ACC112 (cell line): ENCODE measurements around the gene CBFB.

Experiments used
- H2AFZ ChIP-seq: fragments of 200-600 bp; sonication (generic); one replicate; pipeline ENCODE4 v1.6.0; 2017; ENCODE audit warnings: antibody characterized with exemption, low read length; ENCODE audit not compliant: unreplicated experiment
- H3K27ac ChIP-seq: fragments of 200-600 bp; sonication (generic); 2 replicates; pipeline ENCODE4 v1.5.1; 2014; ENCODE audit warnings: low read depth, mild to moderate bottlenecking, antibody characterized with exemption, low read length, moderate library complexity
- H3K27me3 ChIP-seq: fragments of 200-600 bp; sonication (generic); 2 replicates; pipeline ENCODE4 v1.6.1; 2014; ENCODE audit warnings: mild to moderate bottlenecking, antibody characterized with exemption, low read length, moderate library complexity, mixed read lengths; ENCODE audit not compliant: insufficient read depth
- H3K36me3 ChIP-seq: fragments of 200-600 bp; sonication (generic); 2 replicates; pipeline ENCODE4 v1.6.1; 2016; ENCODE audit warnings: mild to moderate bottlenecking, antibody characterized with exemption, low read length, moderate library complexity, mixed read lengths; ENCODE audit not compliant: insufficient read depth
- H3K4me1 ChIP-seq: fragments of 200-600 bp; sonication (generic); one replicate; pipeline ENCODE4 v1.6.1; 2016; ENCODE audit warnings: low read length, mixed read lengths; ENCODE audit not compliant: insufficient read depth, unreplicated experiment, control insufficient read depth
- H3K4me3 ChIP-seq: fragments of 200-600 bp; sonication (generic); 2 replicates; pipeline ENCODE4 v1.5.1; 2014; ENCODE audit warnings: mild to moderate bottlenecking, low read depth, low read length
- H3K79me2 ChIP-seq: fragments of 200-600 bp; sonication (generic); one replicate; pipeline ENCODE4 v1.6.0; 2016; ENCODE audit warnings: low read length; ENCODE audit not compliant: control insufficient read depth, unreplicated experiment, insufficient read depth

Gene CBFB

GRCh38 chr16:67017421-67017750, 11.6 kb upstream of the CBFB start:
- H3K27ac ChIP-seq = no peak overlapping the region
- H2AFZ ChIP-seq = no peak overlapping the region
- H3K4me3 ChIP-seq = no peak overlapping the region
- H3K79me2 ChIP-seq = no peaks in the 10 kb centered on the region
- H3K36me3 ChIP-seq = no peaks in the 10 kb centered on the region
- no peaks in the 10 kb centered on the region for H3K27me3 ChIP-seq
- peaks cover under 1% of the 10 kb centered on the region for H3K4me1 ChIP-seq

- Histone ChIP-seq H3K79me2 (no peaks in the 10 kb centered on the region), H2AFZ (no peak overlapping the region), H3K27me3 (no peaks in the 10 kb centered on the region), H3K4me1 (peaks cover 6% of the 10 kb centered on the region), H3K27ac (no peak overlapping the region), H3K36me3 (no peaks in the 10 kb centered on the region), H3K4me3 (no peak overlapping the region)
These were observed 11.0 kb upstream of the CBFB start for GRCh38 chr16:67017810-67018488.

GRCh38 chr16:67019171-67019570, 9.8 kb upstream of the CBFB start:
- Histone ChIP-seq H3K4me3 (no peak overlapping the region), H3K79me2 (no peaks in the 10 kb centered on the region), H3K27me3 (no peaks in the 10 kb centered on the region), H3K36me3 (no peaks in the 10 kb centered on the region), H3K4me1 (peaks cover 6% of the 10 kb centered on the region), H2AFZ (no peak overlapping the region), H3K27ac (no peak overlapping the region)

- no peaks in the 10 kb centered on the region for H3K79me2 ChIP-seq
- H3K36me3 ChIP-seq = no peaks in the 10 kb centered on the region
- peaks cover 6% of the 10 kb centered on the region for H3K4me1 ChIP-seq
- no peak overlapping the region for H2AFZ ChIP-seq
- H3K4me3 ChIP-seq = no peak overlapping the region
- H3K27me3 ChIP-seq = no peaks in the 10 kb centered on the region
- no peak overlapping the region for H3K27ac ChIP-seq
These were observed 7.6 kb upstream of the CBFB start for GRCh38 chr16:67021321-67021720.

GRCh38 chr16:67022531-67023214, 6.3 kb upstream of the CBFB start:
- Histone ChIP-seq H3K36me3 (no peaks in the 10 kb centered on the region), H3K4me1 (peaks cover 6% of the 10 kb centered on the region), H2AFZ (no peak overlapping the region)

GRCh38 chr16:67023689-67024088, 5.3 kb upstream of the CBFB start:
- Histone ChIP-seq H3K36me3 (no peaks in the 10 kb centered on the region), H3K4me3 (no peak overlapping the region), H3K79me2 (no peaks in the 10 kb centered on the region), H2AFZ (no peak overlapping the region), H3K27me3 (no peaks in the 10 kb centered on the region), H3K27ac (no peak overlapping the region), H3K4me1 (peaks cover 11% of the 10 kb centered on the region)

More at GRCh38 chr16:67022531-67023214, 6.3 kb upstream of the CBFB start:
- Histone ChIP-seq H3K79me2 (no peaks in the 10 kb centered on the region), H3K4me3 (no peak overlapping the region), H3K27me3 (no peaks in the 10 kb centered on the region), H3K27ac (no peak overlapping the region)

- Histone ChIP-seq H3K27me3 (no peaks in the 10 kb centered on the region), H3K79me2 (peaks cover 4% of the 10 kb centered on the region), H3K27ac (no peak overlapping the region), H3K36me3 (no peaks in the 10 kb centered on the region), H2AFZ (no peak overlapping the region), H3K4me1 (peaks cover 11% of the 10 kb centered on the region), H3K4me3 (no peak overlapping the region)
These were observed 4.4 kb upstream of the CBFB start for GRCh38 chr16:67024384-67025209.

- no peaks in the 10 kb centered on the region for H3K27me3 ChIP-seq
- H3K4me3 ChIP-seq = no peak overlapping the region
- peaks cover 11% of the 10 kb centered on the region for H3K4me1 ChIP-seq
- no peak overlapping the region for H3K27ac ChIP-seq
- no peaks in the 10 kb centered on the region for H3K36me3 ChIP-seq
- H3K79me2 ChIP-seq = peaks cover 9% of the 10 kb centered on the region
- no peak overlapping the region for H2AFZ ChIP-seq
These were observed 3.8 kb upstream of the CBFB start for GRCh38 chr16:67025210-67025550.

- Histone ChIP-seq H3K79me2 (peaks cover 23% of the 10 kb centered on the region), H3K27me3 (no peaks in the 10 kb centered on the region), H3K27ac (no peak overlapping the region), H3K4me3 (no peak overlapping the region), H2AFZ (no peak overlapping the region), H3K4me1 (peaks cover 16% of the 10 kb centered on the region), H3K36me3 (no peaks in the 10 kb centered on the region)
These were observed 2.4 kb upstream of the CBFB start for GRCh38 chr16:67026570-67026969.

- H3K4me1 ChIP-seq = peaks cover 16% of the 10 kb centered on the region
- no peak overlapping the region for H3K27ac ChIP-seq
- H3K79me2 ChIP-seq = peaks cover 28% of the 10 kb centered on the region
- H3K27me3 ChIP-seq = no peaks in the 10 kb centered on the region
- no peaks in the 10 kb centered on the region for H3K36me3 ChIP-seq
- H2AFZ ChIP-seq = no peak overlapping the region
- no peak overlapping the region for H3K4me3 ChIP-seq
These were observed 1.9 kb upstream of the CBFB start for GRCh38 chr16:67027046-67027445.
